Fibroblast of gingiva (primary cell): ENCODE measurements around the gene TMEM59L.
"Not testable (repeated sequence)": the region's sequence is repeated elsewhere in the genome, so short reads cannot be mapped to it uniquely, and the experiment has no call there.

Source experiments
- DNase-seq: peaks from one replicate; pipeline ENCODE4 v3.0.0-alpha.2; 2011; ENCODE audit warnings: low read depth

Gene TMEM59L

DNA sequence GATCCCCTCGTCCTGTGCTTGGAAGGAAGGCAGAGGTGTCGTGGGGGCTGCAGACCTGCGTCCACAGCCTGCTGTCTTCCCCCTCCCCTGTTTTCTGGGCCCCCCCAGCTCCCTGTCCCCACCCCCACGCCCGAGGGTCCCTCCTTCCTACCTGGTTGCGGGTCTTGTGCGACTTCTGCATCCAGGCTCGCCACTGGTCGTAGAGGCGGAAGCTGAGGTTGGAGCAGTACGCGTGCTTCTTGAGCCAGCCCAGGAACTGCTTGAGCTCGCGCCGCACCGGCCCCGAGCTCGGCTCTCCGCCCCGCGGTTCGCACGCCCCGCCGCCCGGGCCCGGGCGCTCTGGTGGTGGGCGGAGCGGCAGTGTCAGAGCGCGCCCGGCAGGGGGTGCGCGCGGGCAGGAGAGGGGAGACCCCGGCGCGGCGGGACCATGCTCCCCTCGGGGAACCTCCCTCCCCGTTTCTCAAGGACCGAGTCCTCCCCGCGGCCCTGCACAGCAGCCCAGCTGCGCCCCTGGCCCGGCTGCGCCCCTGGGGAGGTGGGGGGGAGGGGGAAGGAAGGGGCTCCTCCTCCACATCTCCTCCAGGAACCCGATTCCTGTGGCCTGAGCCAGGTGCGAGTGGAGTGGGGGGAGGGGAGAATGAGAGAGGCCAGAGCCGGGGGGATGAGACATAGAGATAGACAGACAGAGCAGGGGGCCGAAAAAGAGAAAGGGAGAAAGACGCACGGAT lies 18.4 kb upstream of the TMEM59L start:
- peak; percentile 75 for DNase-seq

GRCh38 chr19:18594824-18595373 lies 17.8 kb upstream of the TMEM59L start:
- DNase-seq = no peak

GRCh38 chr19:18595475-18595874 lies 17.2 kb upstream of the TMEM59L start:
- DNase-seq = no peak

GRCh38 chr19:18596752-18597157 lies 15.9 kb upstream of the TMEM59L start:
- no peak for DNase-seq

DNA sequence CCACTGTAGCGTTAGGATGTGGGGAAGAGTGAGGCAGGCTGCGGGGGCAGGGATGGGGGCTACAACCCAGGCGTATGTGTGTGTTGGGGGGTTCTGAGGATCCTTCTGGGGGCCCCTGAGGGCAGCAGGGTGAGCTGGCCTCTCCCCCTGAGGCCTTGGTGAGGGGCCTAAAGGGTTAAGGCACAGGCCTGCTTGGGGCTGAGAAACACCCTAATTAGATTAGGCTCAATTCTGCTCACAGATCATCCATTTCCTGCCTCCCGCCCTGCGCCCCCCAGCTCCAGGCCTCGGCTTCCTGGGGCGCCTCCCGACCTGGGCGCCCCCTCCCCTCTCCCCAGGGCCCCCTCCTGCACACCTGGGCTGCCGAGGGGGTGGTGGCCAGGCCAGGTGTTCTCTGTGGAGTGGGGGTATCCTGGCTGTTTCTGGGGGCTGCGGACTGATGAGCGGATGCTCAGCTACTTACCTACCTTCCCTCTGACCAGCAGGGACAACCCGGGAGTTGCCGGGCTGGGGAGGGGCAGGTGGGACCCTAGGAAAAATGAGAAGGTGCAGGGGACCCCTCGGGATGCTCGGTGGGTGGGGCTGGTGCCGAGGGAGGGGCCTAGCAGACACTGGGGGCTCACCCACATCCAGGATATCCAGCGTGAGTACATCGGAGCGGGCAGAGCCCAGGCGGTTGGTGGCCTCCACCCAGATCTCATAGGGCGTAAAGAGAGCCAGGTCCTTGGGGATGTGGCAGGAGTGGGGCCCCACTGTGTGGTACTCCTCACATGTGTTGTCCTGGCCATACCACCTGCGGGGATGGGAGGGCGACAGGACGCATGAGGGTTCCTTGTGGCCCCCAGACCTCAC lies 14.6 kb upstream of the TMEM59L start:
- DNase-seq = no peak

DNA sequence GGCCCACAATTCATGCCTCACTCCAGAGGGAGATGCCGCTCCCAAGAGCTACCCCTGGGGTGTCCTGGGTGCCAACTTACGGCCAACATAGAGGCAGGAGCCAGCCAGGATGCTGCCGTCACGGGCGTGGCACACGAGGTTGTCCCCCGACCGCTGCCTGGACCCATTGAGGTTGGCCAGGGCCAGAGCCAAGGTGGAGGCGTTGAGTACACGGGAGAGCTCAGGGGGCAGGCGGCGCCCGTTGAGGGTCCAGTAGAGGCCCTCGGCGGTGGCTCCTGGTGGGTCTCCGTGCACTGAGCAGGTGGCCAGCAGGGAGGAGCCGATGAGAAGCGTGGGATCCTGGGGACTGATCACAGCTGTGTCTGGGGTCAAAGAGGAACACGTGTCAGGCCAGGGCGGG lies 13.2 kb upstream of the TMEM59L start:
- DNase-seq = no peak

- DNase-seq = not testable (repeated sequence)
Measured at GRCh38 chr19:18600692-18601397, 11.8 kb upstream of the TMEM59L start.

GRCh38 chr19:18601875-18602274 lies 10.8 kb upstream of the TMEM59L start:
- no peak for DNase-seq

DNA sequence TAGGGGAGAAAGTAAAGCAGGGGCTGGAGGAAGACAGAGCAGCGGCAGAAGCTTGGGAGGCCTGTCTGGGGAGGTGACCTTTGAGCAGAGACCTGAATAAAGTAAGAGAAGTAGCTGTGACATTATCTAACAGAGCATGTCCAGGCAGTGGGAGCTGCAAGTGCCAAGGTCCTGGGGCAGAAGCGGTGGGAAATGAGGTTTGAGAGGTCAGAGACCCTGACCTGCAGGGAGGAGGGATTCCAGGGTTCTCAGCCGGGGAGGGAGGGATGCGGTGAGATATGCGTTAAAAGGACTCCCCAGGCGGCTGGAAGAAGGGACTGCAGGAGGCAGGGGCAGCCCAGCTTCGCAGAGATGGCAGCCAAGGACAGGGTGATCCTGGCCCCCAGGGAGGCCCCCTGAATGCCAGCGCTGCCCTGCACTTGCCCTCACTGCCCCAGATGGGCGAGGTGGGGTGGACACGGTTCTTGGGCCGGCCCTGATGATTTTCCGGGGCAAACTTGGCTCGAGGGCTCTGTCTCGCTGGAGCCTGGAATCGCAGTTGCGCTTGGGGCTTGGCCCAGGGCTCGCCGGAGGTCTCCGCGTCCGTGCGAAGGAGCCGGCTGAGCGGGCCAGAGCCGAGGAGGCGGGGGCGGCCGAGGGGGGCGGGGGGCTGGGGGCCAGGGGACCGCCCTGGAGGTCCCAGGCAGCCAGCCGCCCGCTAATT lies 9.3 kb upstream of the TMEM59L start:
- DNase-seq = no peak

DNA sequence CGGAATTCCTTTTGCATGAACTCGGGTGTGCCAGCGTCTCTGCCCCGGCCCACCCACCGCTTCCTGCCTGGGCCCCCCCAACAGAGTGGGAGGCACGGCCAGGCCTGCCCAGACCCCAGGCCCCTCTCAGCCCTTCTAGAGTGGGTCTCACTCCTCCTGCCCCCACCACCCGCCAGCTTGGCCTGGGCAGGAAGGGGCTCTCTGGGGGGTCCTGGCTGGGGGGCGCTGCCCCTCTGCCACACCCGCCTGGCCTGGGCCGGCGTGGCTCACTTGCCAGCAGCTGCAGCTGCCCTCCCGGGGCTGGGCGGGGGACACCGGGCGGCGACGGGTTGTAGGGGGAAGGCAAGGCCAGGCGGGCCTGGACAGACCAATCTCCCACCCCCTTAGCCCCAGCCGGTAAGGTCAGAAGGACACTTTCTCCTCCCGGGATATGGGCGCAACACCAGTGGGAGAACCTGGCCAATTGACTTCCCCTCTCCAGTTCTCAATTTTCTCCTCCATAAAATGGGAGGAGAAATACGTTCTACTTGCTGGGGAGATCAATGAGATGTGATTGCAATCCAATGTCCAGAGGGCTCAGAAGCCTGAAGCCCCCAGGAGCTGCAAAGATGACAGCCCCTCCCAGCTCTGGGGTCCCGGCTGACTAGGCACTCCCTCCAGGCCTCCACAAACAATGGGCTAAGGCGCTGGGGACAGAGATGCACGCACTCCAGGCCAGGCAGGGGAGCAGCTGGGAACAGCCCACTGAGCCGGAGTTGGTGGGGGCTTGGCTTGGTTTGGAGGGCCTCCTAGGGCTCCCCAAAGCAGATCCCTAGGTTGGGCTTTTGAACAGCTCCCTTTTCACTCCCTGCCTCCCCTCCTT lies 8.5 kb upstream of the TMEM59L start:
- DNase-seq = no peak

GRCh38 chr19:18604820-18605159 lies 7.9 kb upstream of the TMEM59L start:
- DNase-seq = no peak

GRCh38 chr19:18605196-18605545 lies 7.5 kb upstream of the TMEM59L start:
- no peak for DNase-seq

DNA sequence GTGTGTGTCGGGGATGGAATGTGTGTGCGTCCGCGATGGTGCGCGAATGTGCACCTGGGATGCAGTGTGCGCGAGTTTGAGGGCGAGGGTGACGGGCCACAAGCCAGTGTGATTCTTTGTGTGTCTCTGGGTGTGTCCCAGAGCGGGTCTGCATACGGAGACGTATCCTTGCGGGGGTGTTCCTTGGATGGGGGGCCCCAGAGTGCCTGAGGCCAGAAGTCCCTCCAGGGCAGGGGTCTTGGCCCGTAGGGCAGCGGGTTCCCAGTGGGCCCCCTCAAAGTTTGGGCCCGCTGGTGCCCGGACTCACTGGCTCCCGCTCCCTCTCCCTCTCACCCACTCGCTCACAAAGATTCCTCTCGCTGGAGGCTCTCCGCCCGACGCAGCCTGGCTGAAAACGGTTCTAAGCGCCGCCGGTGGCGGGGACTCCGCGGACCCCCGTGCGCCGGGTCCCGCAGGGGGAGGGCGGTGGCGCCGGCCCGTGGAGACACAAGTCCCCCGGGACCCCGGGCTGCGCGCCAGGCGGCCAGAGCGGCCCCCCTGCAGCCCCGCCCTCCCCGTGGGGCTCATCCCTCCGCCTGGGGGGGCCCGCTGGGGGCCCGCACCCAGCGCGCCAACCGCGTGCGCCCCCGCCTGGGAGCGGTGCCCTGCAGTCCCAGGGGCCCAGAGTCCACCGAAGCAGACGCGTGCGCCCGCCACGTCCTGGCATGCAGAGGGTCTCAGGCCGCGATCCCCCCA lies 7.0 kb upstream of the TMEM59L start:
- no peak for DNase-seq

DNA sequence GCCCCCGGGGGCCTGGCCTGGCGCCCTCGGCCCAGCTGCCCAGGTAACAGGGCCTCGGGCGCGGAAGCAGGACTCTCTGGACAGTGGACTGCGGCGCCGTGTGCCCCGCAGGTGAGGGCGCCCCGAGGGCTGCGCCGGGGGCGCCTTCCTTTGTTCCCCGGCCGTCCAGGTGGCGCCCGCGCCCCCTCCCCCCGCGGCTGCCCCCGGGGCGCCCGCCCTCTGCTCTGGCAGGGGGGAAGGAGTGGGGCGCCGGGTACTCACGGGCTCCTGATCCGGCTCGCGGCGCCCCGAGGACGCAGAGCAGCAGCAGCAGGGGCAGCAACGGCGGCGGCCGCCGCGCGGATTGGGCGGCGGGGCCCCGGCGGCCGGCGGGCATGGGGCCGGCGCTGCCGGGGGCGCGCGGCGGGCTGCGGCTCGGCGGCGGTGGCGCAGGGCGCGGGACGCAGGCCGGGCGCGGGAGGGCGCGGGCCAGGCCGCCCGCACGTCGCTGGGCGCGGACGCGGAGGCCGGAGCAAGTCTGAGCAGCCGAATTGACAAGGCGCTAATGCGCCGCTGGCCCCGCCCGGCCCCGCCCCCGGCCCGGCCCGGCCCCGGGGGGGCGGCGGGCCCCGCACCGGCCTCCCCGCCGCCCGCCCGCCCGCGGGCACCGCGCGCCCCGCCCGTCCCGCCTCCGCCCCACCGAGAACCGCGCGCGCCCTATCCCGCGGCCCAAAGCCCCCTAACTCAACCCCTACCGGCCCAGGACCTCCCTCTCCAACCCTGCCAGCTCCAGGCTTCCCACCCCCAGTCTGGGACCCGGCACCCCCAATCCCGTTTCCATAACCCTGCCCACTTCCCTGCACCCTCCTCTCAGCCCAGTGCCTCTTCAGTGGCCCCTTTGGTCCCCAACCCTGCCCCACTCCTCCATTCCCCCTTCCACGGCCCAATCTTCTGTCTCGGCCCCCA lies 6.1 kb upstream of the TMEM59L start, which contains the start of gene CRLF1:
CRLF1 (minus strand) TSS at position 519 of the 945 bp plus-strand sequence; CDS start at position 376, 143 bp downstream.
- DNase-seq = no peak

DNA sequence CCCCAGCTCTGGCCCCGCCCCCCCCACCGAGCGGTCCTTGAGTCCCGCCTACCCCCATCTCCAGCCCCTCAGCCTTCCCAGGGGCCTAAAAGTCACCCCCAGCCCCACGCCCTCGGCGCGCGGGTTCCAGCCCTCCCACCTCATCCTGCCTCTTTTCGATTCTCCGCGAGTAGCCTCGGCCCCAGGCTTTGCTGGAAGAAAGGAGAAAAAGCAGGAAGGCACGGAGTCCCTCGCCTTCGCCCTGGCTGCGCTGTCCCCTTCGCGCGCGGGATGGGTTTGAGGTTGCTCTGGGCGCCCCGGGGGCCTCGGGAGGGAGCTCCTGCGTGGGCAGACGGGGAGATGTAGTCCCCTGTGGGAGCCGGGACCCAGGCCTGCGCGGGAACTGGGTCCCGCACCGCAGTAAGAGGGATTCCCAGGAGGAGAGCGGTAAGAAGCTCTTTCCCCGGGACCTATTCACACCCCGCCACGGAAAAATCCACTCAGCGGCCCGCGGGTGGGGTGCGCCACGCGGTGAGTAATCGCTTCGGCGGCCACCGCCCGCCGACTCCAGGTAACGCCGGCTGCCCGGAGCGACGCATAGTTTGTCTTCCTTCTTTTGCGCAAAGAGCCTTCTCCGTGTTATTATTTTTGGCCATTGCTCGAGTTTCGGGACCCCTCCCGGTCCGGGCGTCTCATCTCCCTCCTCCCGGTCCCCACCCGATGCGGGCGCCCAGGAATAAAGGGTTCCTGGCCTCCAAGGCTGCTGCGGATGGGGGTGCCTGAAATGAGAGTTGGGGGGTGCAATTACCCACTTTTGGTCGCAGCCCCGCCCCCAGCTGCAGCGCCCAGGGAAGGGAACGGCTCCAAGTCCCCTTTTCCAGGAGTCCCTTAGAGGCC lies 5.2 kb upstream of the TMEM59L start:
- DNase-seq = no peak

- DNase-seq = no peak
Measured at GRCh38 chr19:18608102-18608804, 4.4 kb upstream of the TMEM59L start.
